GM10248 (cell line): Measurements from ENCODE around the gene COPZ2.

Experiments
- CTCF ChIA-PET: fragments of 300-600 bp; sonication (Branson Sonifier 250); formaldehyde crosslinking; extraction: SDS; loops from one replicate; lab custom pipeline; 2021; ENCODE audit warnings: antibody characterized with exemption; lab: Yijun Ruan, JAX
- POLR2A ChIA-PET: fragments of 350-650 bp; sonication (Branson Sonifier 250); formaldehyde crosslinking; extraction: SDS; loops from one replicate; lab custom pipeline; 2020; ENCODE audit warnings: antibody characterized with exemption; lab: Yijun Ruan, JAX
- DNase-seq: peaks from one replicate; pipeline ENCODE4 v3.0.0; 2012; ENCODE audit errors: extremely low spot score
- CTCF ChIP-seq: IDR thresholded peaks from 2 replicates; pipeline ENCODE4 v1.5.1; 2012; ENCODE audit warnings: mild to moderate bottlenecking, low read depth; ENCODE audit errors: extremely low read depth, missing control alignments, control extremely low read depth

Gene COPZ2

GRCh38 chr17:47998044-47998443 is 39.6 kb downstream of the COPZ2 start:
- ChIA-PET POLR2A (no interaction called here), CTCF (interaction anchor here (0.9 to 14.8 kb wide), 4 partner anchors 11 to 27 kb away, joined by 3 to 143 read pairs (median 22); partner anchors contain the start of gene CDK5RAP3)
- DNase-seq: no peak
- TF ChIP-seq CTCF: no peak

DNA sequence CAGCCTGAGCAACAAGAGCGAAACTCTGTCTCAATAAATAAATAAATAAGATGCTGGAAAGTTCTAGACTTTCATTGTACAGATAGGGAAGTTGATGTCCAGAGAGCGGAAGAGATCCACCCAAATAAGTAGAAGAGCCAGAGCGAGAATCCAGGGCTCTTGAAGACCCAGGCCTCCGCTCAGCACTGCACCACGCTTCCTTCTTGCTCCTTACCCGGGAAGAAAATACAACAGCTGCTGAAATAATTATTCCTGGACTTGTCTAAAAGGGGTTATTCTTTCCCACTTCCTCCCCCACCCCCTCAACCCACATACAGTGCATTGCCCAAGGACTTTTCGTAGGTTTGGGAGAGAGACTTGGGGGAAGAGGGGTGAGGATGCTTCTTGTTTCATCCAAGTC is 40.0 kb downstream of the COPZ2 start:
- CTCF ChIA-PET: interaction anchor here (0.9 to 14.8 kb wide), 3 partner anchors 10 to 19 kb away, joined by 3 to 143 read pairs (median 4); no protein-coding TSS in a partner anchor
- POLR2A ChIA-PET: no interaction called here
- no peak for DNase-seq
- no peak for TF ChIP-seq CTCF

DNA sequence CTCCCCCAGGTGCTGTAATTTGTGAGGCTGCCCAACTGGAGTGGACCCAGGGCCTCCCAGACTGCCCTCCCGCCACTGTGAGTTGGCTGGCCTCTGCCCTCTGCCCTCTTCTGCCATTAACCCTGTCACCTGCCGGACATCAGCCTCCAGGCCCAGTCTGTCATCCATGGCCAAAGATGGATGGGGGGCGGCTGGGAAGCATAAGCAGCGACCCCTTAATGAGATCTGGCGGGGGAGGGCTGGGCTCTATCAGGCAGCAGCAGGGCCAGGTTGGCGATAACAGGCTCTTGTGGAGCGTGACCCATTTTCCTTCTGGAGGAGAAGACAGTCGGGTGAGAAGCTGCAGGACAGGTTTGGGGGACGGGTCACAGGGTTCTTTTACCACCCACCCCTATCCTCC is 41.4 kb downstream of the COPZ2 start:
- TF ChIP-seq CTCF: no peak
- DNase-seq: no peak
- ChIA-PET POLR2A (no interaction called here), CTCF (interaction anchor here (0.9 to 14.8 kb wide), 4 partner anchors 17 to 48 kb away, joined by 3 to 143 read pairs (median 15); no protein-coding TSS in a partner anchor)

GRCh38 chr17:47995241-47995935 is 42.2 kb downstream of the COPZ2 start:
- no peak for DNase-seq
- no peak for TF ChIP-seq CTCF
- CTCF ChIA-PET: interaction anchor here (0.9 to 14.8 kb wide), 6 partner anchors 11 to 48 kb away, joined by 3 to 143 read pairs (median 5); no protein-coding TSS in a partner anchor
- POLR2A ChIA-PET: interaction anchor here (1.1 kb wide), 1 partner anchor 17 kb away, joined by 7 read pairs; no protein-coding TSS in a partner anchor

DNA sequence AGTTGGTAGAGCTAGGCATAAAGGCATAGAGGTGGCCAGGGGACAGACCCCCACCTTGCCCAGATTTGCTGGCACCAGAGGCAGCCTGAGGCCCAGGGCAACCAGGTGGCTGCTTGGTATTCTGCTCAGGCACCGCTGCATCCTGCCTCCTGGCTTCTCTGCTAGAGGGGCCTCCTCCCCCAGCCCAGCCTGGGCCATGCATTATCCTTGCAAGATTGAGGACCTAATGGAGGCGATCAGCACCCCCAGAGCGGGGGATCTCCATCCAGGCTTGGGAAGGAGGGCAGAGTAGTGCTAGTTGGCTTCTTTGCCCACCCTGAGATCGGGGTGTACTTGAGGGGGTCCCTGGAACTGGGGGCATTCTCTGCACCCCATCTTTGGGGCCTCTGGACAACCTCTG is 42.9 kb downstream of the COPZ2 start:
- TF ChIP-seq CTCF: no peak

GRCh38 chr17:47993964-47994363 is 43.6 kb downstream of the COPZ2 start:
- DNase-seq: no peak
- POLR2A ChIA-PET: no interaction called here
- no peak for TF ChIP-seq CTCF
- CTCF ChIA-PET: interaction anchor here (1.1 to 14.8 kb wide), 7 partner anchors 13 to 47 kb away, joined by 3 to 143 read pairs (median 7); partner anchors contain the start of gene CDK5RAP3

More for the DNA sequence above, 42.9 kb downstream of the COPZ2 start:
- DNase-seq: no peak
- CTCF ChIA-PET: interaction anchor here (1.4 to 14.8 kb wide), 5 partner anchors 10 to 48 kb away, joined by 3 to 143 read pairs (median 7); no protein-coding TSS in a partner anchor
- POLR2A ChIA-PET: no interaction called here
